ENCODE data around the gene MSANTD3. TPM values are rescaled to one million over a fixed set of nuclear protein-coding genes. Genes with fewer than 3 reads are reported as not detected.
"Not testable (repeated sequence)": the region's sequence is repeated elsewhere in the genome, so short reads cannot be mapped to it uniquely, and the experiment has no call there.

The MSANTD3 gene, protein sequence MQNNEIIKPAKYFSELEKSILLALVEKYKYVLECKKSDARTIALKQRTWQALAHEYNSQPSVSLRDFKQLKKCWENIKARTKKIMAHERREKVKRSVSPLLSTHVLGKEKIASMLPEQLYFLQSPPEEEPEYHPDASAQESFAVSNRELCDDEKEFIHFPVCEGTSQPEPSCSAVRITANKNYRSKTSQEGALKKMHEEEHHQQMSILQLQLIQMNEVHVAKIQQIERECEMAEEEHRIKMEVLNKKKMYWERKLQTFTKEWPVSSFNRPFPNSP
- total RNA-seq (10 to 100 TPM; 16.9 to 24.9 TPM), polyA plus RNA-seq (ENCODE audit: insufficient read depth, low read depth, low replicate concordance) (11.5 TPM)
- long read RNA-seq, donor 1, transcript MSANTD3-207 (3 exons, 1,748 nt), result minor isoform, 5 of 20 reads
- long read RNA-seq, donor 1, transcript MSANTD3-203 (3 exons, 1,362 nt), result major isoform, 8 of 20 reads
- long read RNA-seq, donor 1, partial matches to known transcripts, result 6 of 20 reads
- long read RNA-seq, donor 1, other reads (novel, unspliced or antisense), result 0 of 20 reads
- long read RNA-seq, donor 2, transcript MSANTD3-203 (3 exons, 1,362 nt), result major isoform, 8 of 10 reads
- long read RNA-seq, donor 2, partial matches to known transcripts, result 0 of 10 reads
- long read RNA-seq, donor 2, other reads (novel, unspliced or antisense), result 0 of 10 reads

DNA sequence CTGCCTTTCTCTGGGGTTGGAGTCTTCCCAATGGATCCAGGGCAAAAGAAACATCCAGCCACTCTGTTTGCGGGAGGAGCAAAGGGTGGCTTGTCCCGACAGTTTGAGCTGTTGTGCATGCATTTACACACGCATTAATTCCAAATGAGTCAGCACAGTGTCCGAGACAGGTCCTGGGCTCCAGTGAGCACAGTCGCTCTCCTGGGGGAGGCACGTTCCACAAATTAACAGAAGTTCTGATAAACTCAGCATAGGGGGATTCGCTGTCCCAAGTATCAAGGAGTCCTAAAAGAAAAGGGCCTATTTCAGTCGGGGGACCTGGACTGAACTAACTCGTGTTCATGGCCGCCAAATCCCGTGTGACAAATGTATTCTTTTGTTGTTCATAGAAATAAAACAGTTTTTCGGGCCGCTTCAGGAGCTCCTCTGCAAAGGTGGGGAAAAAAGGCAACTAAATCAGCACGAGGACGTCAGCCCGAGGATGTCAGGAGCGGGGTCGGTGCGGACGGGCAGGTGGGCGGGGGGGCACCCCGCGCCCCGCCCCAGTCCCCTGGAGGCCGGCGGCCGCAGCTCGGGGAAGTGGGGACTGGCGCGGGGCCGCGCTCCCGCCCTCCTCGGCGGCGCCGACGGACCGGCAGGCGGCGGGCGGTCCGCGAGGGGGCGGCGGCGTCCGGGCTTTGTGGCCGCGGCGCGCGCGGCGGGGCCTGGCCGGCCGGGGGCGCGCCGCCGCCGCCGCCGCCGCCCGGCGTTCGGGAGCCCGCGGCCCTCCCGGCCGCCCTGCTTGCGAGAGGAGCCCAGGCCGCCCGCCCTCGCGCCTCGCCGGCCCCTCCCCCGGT, at the start of gene MSANTD3:
Gene MSANTD3 (plus strand): TSS at position 614 of the 836 bp plus-strand sequence. CDS start 14,796 bp downstream, outside the sequence.
- intact Hi-C loops (cut with DNase I; ENCODE audit: low total_unique reads), result no loop called here
- TF ChIP-seq POLR2A (IDR thresholded peaks at IDR 0.05) (no peak), CTCF (IDR thresholded peaks at IDR 0.05) (peak in 1 of 3 experiments; percentile 14)
- Histone ChIP-seq H3K27ac (peak within 1 kb of the TSS; percentile 77 to 91), H3K9me3 (no peaks in the 10 kb centered on the region), H3K4me3 (peak within 1 kb of the TSS; percentile 81 to 84), H3K36me3 (ENCODE audit: low read depth, missing control alignments) (no peaks in the 10 kb centered on the region), H3K4me1 (peaks cover 6% of the 10 kb centered on the region), H3K27me3 (no peaks in the 10 kb centered on the region)
- WGBS, 2 donors, result 0 to 1% methylated on average over 16 to 48 of the region's 80 CpGs
- peak; percentile 70 for DNase-seq

GRCh38 chr9:100379862-100380261, 47.1 kb upstream of the MSANTD3 start:
- TF ChIP-seq CTCF (IDR thresholded peaks at IDR 0.05) (no peak), POLR2A (IDR thresholded peaks at IDR 0.05) (no peak)
- no peak for DNase-seq
- Histone ChIP-seq H3K36me3 (ENCODE audit: low read depth, missing control alignments) (no peaks in the 10 kb centered on the region), H3K4me1 (no peaks in the 10 kb centered on the region), H3K4me3 (no peak overlapping the region), H3K27me3 (no peaks in the 10 kb centered on the region), H3K9me3 (no peaks in the 10 kb centered on the region), H3K27ac (no peak overlapping the region)
- intact Hi-C loops (cut with DNase I; ENCODE audit: low total_unique reads), result no loop called here
- whole genome bisulfite sequencing, 2 donors, result 83 to 88% methylated on average over 4 of the region's 4 CpGs

DNA sequence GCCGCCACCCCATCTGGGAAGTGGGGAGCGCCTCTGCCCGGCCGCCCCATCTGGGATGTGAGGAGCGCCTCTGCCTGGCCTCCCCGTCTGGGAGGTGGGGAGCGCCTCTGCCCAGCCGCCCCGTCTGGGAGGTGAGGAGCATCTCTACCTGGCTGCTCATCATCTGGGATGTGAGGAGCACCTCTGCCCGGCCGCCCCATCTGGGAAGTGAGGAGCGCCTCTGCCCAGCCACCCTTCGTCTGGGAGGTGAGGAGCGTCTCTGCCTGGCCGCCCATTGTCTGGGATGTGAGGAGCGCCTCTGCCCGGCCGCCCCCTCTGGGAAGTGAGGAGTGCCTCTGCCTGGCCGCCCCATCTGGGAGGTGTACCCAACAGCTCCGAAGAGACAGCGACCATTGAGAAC, 34.0 kb upstream of the MSANTD3 start:
- H3K27me3 ChIP-seq; H3K9me3 ChIP-seq; intact Hi-C loops (cut with DNase I; ENCODE audit: low total_unique reads); DNase-seq; H3K4me1 ChIP-seq; H3K4me3 ChIP-seq; H3K36me3 ChIP-seq (ENCODE audit: low read depth, missing control alignments); H3K27ac ChIP-seq: not testable (repeated sequence)
- 95 to 100% methylated on average over 7 to 21 of the region's 21 CpGs for WGBS, 2 donors

- Histone ChIP-seq H3K36me3 (ENCODE audit: low read depth, missing control alignments) (no peaks in the 10 kb centered on the region), H3K27me3 (no peaks in the 10 kb centered on the region), H3K4me1 (no peaks in the 10 kb centered on the region), H3K4me3 (no peak overlapping the region), H3K9me3 (no peaks in the 10 kb centered on the region), H3K27ac (no peak overlapping the region)
- intact Hi-C loops (cut with DNase I; ENCODE audit: low total_unique reads), result no loop called here
- TF ChIP-seq POLR2A (IDR thresholded peaks at IDR 0.05), result no peak
- TF ChIP-seq CTCF (IDR thresholded peaks at IDR 0.05), result no peak
- DNase-seq, result no peak
Observed at GRCh38 chr9:100394032-100394695, 32.8 kb upstream of the MSANTD3 start.
